ENCODE results near the gene ATP2B2.

The ATP2B2 gene

GRCh38 chr3:10474847-10475246 is 30.5 kb downstream of the ATP2B2 start:
- Histone ChIP-seq H3K27me3 (ENCODE audit: insufficient read depth, low read depth) (no peaks in the 10 kb centered on the region), H3K79me2 (ENCODE audit: insufficient read depth, low read depth) (no peaks in the 10 kb centered on the region), H2AFZ (ENCODE audit: low read depth) (no peak overlapping the region), H3K9ac (no peak overlapping the region), H3K27ac (no peak overlapping the region), H3K4me1 (ENCODE audit: low read depth, poor library complexity, severe bottlenecking) (no peaks in the 10 kb centered on the region), H3K4me3 (IDR thresholded peaks at IDR 0.05; ENCODE audit: insufficient read depth, low read depth, low read length) (no peak overlapping the region), H3K4me2 (no peak overlapping the region), H3K36me3 (ENCODE audit: insufficient read depth) (no peaks in the 10 kb centered on the region), H4K20me1 (ENCODE audit: insufficient read depth) (no peaks in the 10 kb centered on the region)
- TF ChIP-seq CTCF (conservative IDR thresholded peaks at IDR 0.05; ENCODE audit: low read depth, low read length): no peak

GRCh38 chr3:10474275-10474646 is 31.1 kb downstream of the ATP2B2 start:
- Histone ChIP-seq H3K27me3 (ENCODE audit: insufficient read depth, low read depth) (no peaks in the 10 kb centered on the region), H3K27ac (no peak overlapping the region), H4K20me1 (ENCODE audit: insufficient read depth) (no peaks in the 10 kb centered on the region), H3K4me2 (no peak overlapping the region), H3K4me1 (ENCODE audit: low read depth, poor library complexity, severe bottlenecking) (no peaks in the 10 kb centered on the region), H3K79me2 (ENCODE audit: insufficient read depth, low read depth) (no peaks in the 10 kb centered on the region), H3K9ac (no peak overlapping the region), H3K4me3 (IDR thresholded peaks at IDR 0.05; ENCODE audit: insufficient read depth, low read depth, low read length) (no peak overlapping the region), H3K36me3 (ENCODE audit: insufficient read depth) (no peaks in the 10 kb centered on the region), H2AFZ (ENCODE audit: low read depth) (no peak overlapping the region)
- TF ChIP-seq CTCF (conservative IDR thresholded peaks at IDR 0.05; ENCODE audit: low read depth, low read length): no peak

- Histone ChIP-seq H2AFZ (ENCODE audit: low read depth) (no peak overlapping the region), H3K36me3 (ENCODE audit: insufficient read depth) (no peaks in the 10 kb centered on the region), H3K27me3 (ENCODE audit: insufficient read depth, low read depth) (no peaks in the 10 kb centered on the region), H3K4me1 (ENCODE audit: low read depth, poor library complexity, severe bottlenecking) (no peaks in the 10 kb centered on the region), H3K4me3 (IDR thresholded peaks at IDR 0.05; ENCODE audit: insufficient read depth, low read depth, low read length) (no peak overlapping the region), H4K20me1 (ENCODE audit: insufficient read depth) (no peaks in the 10 kb centered on the region), H3K79me2 (ENCODE audit: insufficient read depth, low read depth) (no peaks in the 10 kb centered on the region), H3K27ac (no peak overlapping the region), H3K9ac (no peak overlapping the region), H3K4me2 (no peak overlapping the region)
- TF ChIP-seq CTCF (conservative IDR thresholded peaks at IDR 0.05; ENCODE audit: low read depth, low read length): no peak
Observed at GRCh38 chr3:10473581-10474274, 31.7 kb downstream of the ATP2B2 start.

- no peak for TF ChIP-seq CTCF (conservative IDR thresholded peaks at IDR 0.05; ENCODE audit: low read depth, low read length)
- no peaks in the 10 kb centered on the region for H4K20me1 ChIP-seq (ENCODE audit: insufficient read depth)
- no peaks in the 10 kb centered on the region for H3K27me3 ChIP-seq (ENCODE audit: insufficient read depth, low read depth)
- H3K27ac ChIP-seq: no peak overlapping the region
- no peak overlapping the region for H2AFZ ChIP-seq (ENCODE audit: low read depth)
- no peak overlapping the region for H3K9ac ChIP-seq
- H3K36me3 ChIP-seq (ENCODE audit: insufficient read depth): no peaks in the 10 kb centered on the region
- no peak overlapping the region for H3K4me2 ChIP-seq
- H3K79me2 ChIP-seq (ENCODE audit: insufficient read depth, low read depth): no peaks in the 10 kb centered on the region
- H3K4me3 ChIP-seq (IDR thresholded peaks at IDR 0.05; ENCODE audit: insufficient read depth, low read depth, low read length): no peak overlapping the region
- H3K4me1 ChIP-seq (ENCODE audit: low read depth, poor library complexity, severe bottlenecking): no peaks in the 10 kb centered on the region
Observed at GRCh38 chr3:10472877-10473440, 32.4 kb downstream of the ATP2B2 start.
